Keratinocyte (primary cell): ENCODE results near the gene PIEZO1. TPM values are rescaled to one million over a fixed set of nuclear protein-coding genes. Genes with fewer than 3 reads are reported as not detected.

ENCODE experiments used
- DNase-seq: peaks from one replicate; pipeline ENCODE4 v3.0.0-alpha.2; 2011; ENCODE audit warnings: low read depth, missing footprints, low spot score
- FAIRE-seq: peaks from 2 replicates; lab custom pipeline; 2011; peaks lifted over from hg19 to GRCh38; lab: Jason Lieb, UNC
- H2AFZ ChIP-seq: 2 replicates; pipeline ENCODE4 v1.6.0; 2012; ENCODE audit warnings: low read length, control low read depth, inconsistent platforms; ENCODE audit not compliant: control insufficient read depth
- H3K27ac ChIP-seq: 2 replicates; pipeline ENCODE4 v1.5.1; 2011; ENCODE audit warnings: low read length; ENCODE audit not compliant: control insufficient read depth, insufficient read depth
- H3K27me3 ChIP-seq: 3 replicates; pipeline ENCODE4 v1.6.0; 2011; ENCODE audit warnings: low read length; ENCODE audit not compliant: control insufficient read depth, insufficient read depth; ENCODE audit errors: extremely low read depth
- H3K36me3 ChIP-seq, 2 experiments: 2 replicates in 1 of 2; 3 replicates in 1 of 2; pipeline ENCODE4 v1.5.1; 2011; ENCODE audit warnings: low read length in 2 of 2, mild to moderate bottlenecking in 1 of 2; ENCODE audit not compliant: control insufficient read depth in 2 of 2, insufficient read depth in 2 of 2; ENCODE audit errors: extremely low read depth in 1 of 2
- H3K4me1 ChIP-seq: 3 replicates; pipeline ENCODE4 v1.5.1; 2011; ENCODE audit warnings: low read length; ENCODE audit not compliant: control insufficient read depth, insufficient read depth; ENCODE audit errors: extremely low read depth
- H3K4me2 ChIP-seq: 3 replicates; pipeline ENCODE4 v1.6.0; 2011; ENCODE audit warnings: low read depth, low read length; ENCODE audit not compliant: control insufficient read depth, insufficient read depth; ENCODE audit errors: extremely low read depth
- H3K4me3 ChIP-seq, 3 experiments: fragments of 200-600 bp in 1 of 3; sonication (generic) in 1 of 3; 2 replicates in 2 of 3; 3 replicates in 1 of 3; pipeline ENCODE4 v1.5.1; 2011 to 2016; ENCODE audit warnings: low read length in 3 of 3, mild to moderate bottlenecking in 3 of 3, control low read depth in 2 of 3, inconsistent platforms in 1 of 3, low read depth in 1 of 3, mixed read lengths in 1 of 3, mixed run types in 1 of 3, moderate library complexity in 1 of 3; ENCODE audit not compliant: control insufficient read depth in 2 of 3, insufficient read depth in 2 of 3; ENCODE audit errors: extremely low read depth in 1 of 3
- H3K79me2 ChIP-seq: 2 replicates; pipeline ENCODE4 v1.6.0; 2012; ENCODE audit warnings: low read length; ENCODE audit not compliant: control insufficient read depth, insufficient read depth
- H3K9ac ChIP-seq: 3 replicates; pipeline ENCODE4 v1.6.0; 2011; ENCODE audit warnings: low read length; ENCODE audit not compliant: control insufficient read depth, insufficient read depth; ENCODE audit errors: extremely low read depth
- H3K9me1 ChIP-seq: 3 replicates; pipeline ENCODE4 v1.6.0; 2011; ENCODE audit warnings: low read length; ENCODE audit not compliant: control insufficient read depth, insufficient read depth; ENCODE audit errors: extremely low read depth
- H3K9me3 ChIP-seq: 2 replicates; pipeline ENCODE4 v1.5.1; 2012; ENCODE audit warnings: low read depth, low read length; ENCODE audit not compliant: control insufficient read depth
- H4K20me1 ChIP-seq: 3 replicates; pipeline ENCODE4 v1.6.0; 2011; ENCODE audit warnings: low read length; ENCODE audit not compliant: control insufficient read depth, insufficient read depth; ENCODE audit errors: extremely low read depth
- EZH2 ChIP-seq: IDR thresholded peaks from one replicate; pipeline ENCODE4 v1.6.1; 2012; ENCODE audit warnings: inconsistent platforms, mild to moderate bottlenecking, low read length, moderate library complexity
- dilution Hi-C: fragments of 300-500 bp; cut with MboI; formaldehyde crosslinking; loops from one replicate; pipeline ENCODE4 v1.7.0; 2020; ENCODE audit warnings: low sequenced_read_pairs; ENCODE audit not compliant: extremely low pct_ligation_motif_present
- polyA plus RNA-seq, 5 experiments: library from polyadenylated mRNA; depleted of rRNA in 3 of 5; stranded (reverse) in 3 of 5; stranded (forward) in 1 of 5; unstranded in 1 of 5; fragments of >200 nt; gene quantifications; 1 replicate in 1 of 5; 2 replicates in 3 of 5; 3 replicates in 1 of 5; pipeline versions ENCODE4 v1.2.1 to v1.2.3, GENCODE V29; 2011 to 2012; ENCODE audit warnings: missing spikeins in 2 of 5, low read depth in 1 of 5, low replicate concordance in 1 of 5
- TF ChIP-seq, protein P1 (sequence below), 3 experiments: IDR thresholded peaks in 1 of 3; conservative IDR thresholded peaks in 1 of 3; optimal IDR thresholded peaks in 1 of 3; 2 replicates in 2 of 3; 3 replicates in 1 of 3; pipeline versions ENCODE3 to v1.5.1; 2011; ENCODE audit warnings: low read length in 3 of 3, mild to moderate bottlenecking in 3 of 3, moderate library complexity in 2 of 3, control low read depth in 1 of 3, inconsistent platforms in 1 of 3; ENCODE audit not compliant: insufficient read depth in 2 of 3; ENCODE audit errors: extremely low read depth in 1 of 3

PIEZO1 gene
- polyA plus RNA-seq, 1 donor (not counting 4 experiments of a cell fraction or from before 2014, with no cell fraction given): 62.8 TPM

DNA sequence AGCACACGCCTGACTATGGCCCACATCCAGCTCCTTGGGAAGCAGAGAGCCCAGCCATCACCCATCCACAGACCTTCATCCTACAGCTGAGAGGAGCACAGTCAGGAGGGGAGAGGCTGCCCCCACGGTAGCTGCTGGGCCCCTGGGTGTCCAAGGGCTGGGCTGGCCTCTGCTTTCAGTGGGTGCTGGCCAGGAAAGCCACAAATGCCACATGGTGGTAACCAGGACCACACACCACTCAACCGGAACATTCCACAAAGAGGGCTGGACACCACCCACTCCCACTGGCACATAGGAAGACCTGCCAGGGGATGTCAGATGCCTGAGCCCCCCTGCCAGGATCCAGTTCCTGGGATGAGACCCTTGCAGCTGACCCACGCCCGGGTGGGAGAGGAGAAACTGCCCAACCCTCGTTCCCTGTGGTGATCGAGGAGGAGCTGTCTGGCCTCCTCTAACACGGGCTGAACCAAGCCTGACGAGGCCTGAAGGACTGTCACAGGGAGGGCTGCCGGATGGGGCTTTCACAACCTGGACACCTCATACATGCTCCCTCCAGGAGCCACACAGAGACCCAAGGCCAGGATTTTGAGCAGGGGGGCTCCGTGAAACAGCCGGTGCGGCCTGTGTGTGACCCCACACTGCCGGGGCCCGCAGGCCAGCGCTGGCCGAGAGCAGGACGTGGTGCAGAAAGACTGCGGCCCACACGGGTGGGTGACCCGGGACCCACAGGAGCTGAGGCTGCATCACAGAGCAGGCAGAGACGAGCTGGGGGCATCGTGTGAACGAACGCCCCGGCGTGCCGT, 30.7 kb downstream of the PIEZO1 start:
- no peak overlapping the region for H2AFZ ChIP-seq
- H3K4me1 ChIP-seq: peaks cover 26% of the 10 kb centered on the region
- no peak for FAIRE-seq
- H3K4me2 ChIP-seq: peak overlapping the region; percentile 81
- no peak for TF ChIP-seq EZH2
- TF ChIP-seq, protein P1, sequence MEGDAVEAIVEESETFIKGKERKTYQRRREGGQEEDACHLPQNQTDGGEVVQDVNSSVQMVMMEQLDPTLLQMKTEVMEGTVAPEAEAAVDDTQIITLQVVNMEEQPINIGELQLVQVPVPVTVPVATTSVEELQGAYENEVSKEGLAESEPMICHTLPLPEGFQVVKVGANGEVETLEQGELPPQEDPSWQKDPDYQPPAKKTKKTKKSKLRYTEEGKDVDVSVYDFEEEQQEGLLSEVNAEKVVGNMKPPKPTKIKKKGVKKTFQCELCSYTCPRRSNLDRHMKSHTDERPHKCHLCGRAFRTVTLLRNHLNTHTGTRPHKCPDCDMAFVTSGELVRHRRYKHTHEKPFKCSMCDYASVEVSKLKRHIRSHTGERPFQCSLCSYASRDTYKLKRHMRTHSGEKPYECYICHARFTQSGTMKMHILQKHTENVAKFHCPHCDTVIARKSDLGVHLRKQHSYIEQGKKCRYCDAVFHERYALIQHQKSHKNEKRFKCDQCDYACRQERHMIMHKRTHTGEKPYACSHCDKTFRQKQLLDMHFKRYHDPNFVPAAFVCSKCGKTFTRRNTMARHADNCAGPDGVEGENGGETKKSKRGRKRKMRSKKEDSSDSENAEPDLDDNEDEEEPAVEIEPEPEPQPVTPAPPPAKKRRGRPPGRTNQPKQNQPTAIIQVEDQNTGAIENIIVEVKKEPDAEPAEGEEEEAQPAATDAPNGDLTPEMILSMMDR (optimal IDR thresholded peaks at IDR 0.05 in 1 of 3, IDR thresholded peaks at IDR 0.05 in 1 of 3, conservative IDR thresholded peaks at IDR 0.05 in 1 of 3; ENCODE audit: extremely low read depth in 1 of 3, insufficient read depth in 2 of 3, low read length in 3 of 3): no peak
- H3K36me3 ChIP-seq: peaks cover 11 to 21% of the 10 kb centered on the region in 2 experiments
- no peaks in the 10 kb centered on the region for H3K27me3 ChIP-seq
- peaks cover 78% of the 10 kb centered on the region for H3K79me2 ChIP-seq
- dilution Hi-C loops: loop anchor here (25.0 kb wide), 1 partner anchor 92 kb away; the partner anchor contains the start of genes CYBA and MVD
- H3K4me3 ChIP-seq: no peak overlapping the region
- peaks cover 16% of the 10 kb centered on the region for H4K20me1 ChIP-seq
- H3K9me1 ChIP-seq: no peaks in the 10 kb centered on the region
- DNase-seq: no peak
- no peaks in the 10 kb centered on the region for H3K9me3 ChIP-seq
- peak overlapping the region; percentile 61 for H3K27ac ChIP-seq
- peak overlapping the region; percentile 67 for H3K9ac ChIP-seq

GRCh38 chr16:88753602-88754001, 31.4 kb downstream of the PIEZO1 start:
- Histone ChIP-seq H3K4me2 (no peak overlapping the region), H3K9me3 (no peaks in the 10 kb centered on the region), H3K79me2 (peaks cover 72% of the 10 kb centered on the region), H3K9ac (peak overlapping the region; percentile 15), H3K27me3 (no peaks in the 10 kb centered on the region), H2AFZ (no peak overlapping the region), H3K27ac (no peak overlapping the region), H3K4me3 (no peak overlapping the region), H4K20me1 (peaks cover 16% of the 10 kb centered on the region), H3K36me3 (peaks cover 7 to 15% of the 10 kb centered on the region in 2 experiments), H3K4me1 (peaks cover 26% of the 10 kb centered on the region), H3K9me1 (no peaks in the 10 kb centered on the region)
- no peak for FAIRE-seq
- no peak for DNase-seq
- dilution Hi-C loops: loop anchor here (25.0 kb wide), 1 partner anchor 91 kb away; the partner anchor contains the start of genes CYBA and MVD
- no peak for TF ChIP-seq EZH2
- TF ChIP-seq, protein P1 (optimal IDR thresholded peaks at IDR 0.05 in 1 of 3, IDR thresholded peaks at IDR 0.05 in 1 of 3, conservative IDR thresholded peaks at IDR 0.05 in 1 of 3; ENCODE audit: extremely low read depth in 1 of 3, insufficient read depth in 2 of 3, low read length in 3 of 3): peak in 1 of 3 experiments; percentile 6
